Upper lobe of right lung (tissue), 1 donor: ENCODE results near the gene DLG2. TPM values are rescaled to one million over a fixed set of nuclear protein-coding genes. Genes with fewer than 3 reads are reported as not detected.

Experiments
- ATAC-seq: fragments of 200-7000 bp; cut with Tn5 transposase; one replicate; pipeline ENCODE4 v1.9.1; 2020; ENCODE audit warnings: mild to moderate bottlenecking, moderate library complexity
- DNase-seq: peaks from one replicate; pipeline ENCODE4 v3.0.0-alpha.2; 2020
- H3K27ac ChIP-seq: fragments of 200-600 bp; one replicate; pipeline ENCODE4 v1.8.0; 2022
- H3K27me3 ChIP-seq: fragments of 200-600 bp; one replicate; pipeline ENCODE4 v1.8.0; 2022; ENCODE audit warnings: mild to moderate bottlenecking
- H3K36me3 ChIP-seq: fragments of 200-600 bp; one replicate; pipeline ENCODE4 v1.8.0; 2022
- H3K4me1 ChIP-seq: fragments of 200-600 bp; one replicate; pipeline ENCODE4 v1.8.0; 2022
- H3K4me3 ChIP-seq: fragments of 200-600 bp; one replicate; pipeline ENCODE4 v1.8.0; 2022; ENCODE audit warnings: mild to moderate bottlenecking
- H3K9me3 ChIP-seq: fragments of 200-600 bp; one replicate; pipeline ENCODE4 v1.8.0; 2022
- CTCF ChIP-seq: fragments of 200-600 bp; IDR thresholded peaks from one replicate; pipeline ENCODE4 v1.8.0; 2022; ENCODE audit warnings: antibody characterized with exemption
- intact Hi-C: fragments of 100-400 bp; cut with DNase I; formaldehyde crosslinking; loops from one replicate; pipeline ENCODE4 v1.11.0; 2022
- total RNA-seq: library from RNA; stranded (reverse); fragmentation: NEBNext Ultra II Directional; extraction: Animal tissue kit (Norgen Biotek cat#: 25700); gene quantifications from one replicate; pipeline ENCODE4 v1.2.1, GENCODE V29; 2021
- donor health status: DM: no; HTN: yes; CAD: no; lungs with severe emphysema.

The DLG2 gene
- total RNA-seq, 1 donor from 2014 or later = 9.7 TPM

- H3K27me3 ChIP-seq = no peaks in the 10 kb centered on the region
- intact Hi-C loops = no loop called here
- no peak overlapping the region for H3K4me3 ChIP-seq
- no peaks in the 10 kb centered on the region for H3K36me3 ChIP-seq
- H3K9me3 ChIP-seq = no peaks in the 10 kb centered on the region
- no peak for TF ChIP-seq CTCF
- no peak for ATAC-seq
- no peaks in the 10 kb centered on the region for H3K4me1 ChIP-seq
- DNase-seq = no peak
- H3K27ac ChIP-seq = no peak overlapping the region
Observed at GRCh38 chr11:84140386-84141169, 1486.6 kb downstream of the DLG2 start.

- no peak overlapping the region for H3K4me3 ChIP-seq
- no peaks in the 10 kb centered on the region for H3K4me1 ChIP-seq
- no peaks in the 10 kb centered on the region for H3K27me3 ChIP-seq
- DNase-seq (no peak), ATAC-seq (no peak)
- H3K9me3 ChIP-seq = no peaks in the 10 kb centered on the region
- H3K27ac ChIP-seq = no peak overlapping the region
- intact Hi-C loops = no loop called here
- no peaks in the 10 kb centered on the region for H3K36me3 ChIP-seq
- no peak for TF ChIP-seq CTCF
Observed at GRCh38 chr11:84137960-84138359, 1489.2 kb downstream of the DLG2 start.

DNA sequence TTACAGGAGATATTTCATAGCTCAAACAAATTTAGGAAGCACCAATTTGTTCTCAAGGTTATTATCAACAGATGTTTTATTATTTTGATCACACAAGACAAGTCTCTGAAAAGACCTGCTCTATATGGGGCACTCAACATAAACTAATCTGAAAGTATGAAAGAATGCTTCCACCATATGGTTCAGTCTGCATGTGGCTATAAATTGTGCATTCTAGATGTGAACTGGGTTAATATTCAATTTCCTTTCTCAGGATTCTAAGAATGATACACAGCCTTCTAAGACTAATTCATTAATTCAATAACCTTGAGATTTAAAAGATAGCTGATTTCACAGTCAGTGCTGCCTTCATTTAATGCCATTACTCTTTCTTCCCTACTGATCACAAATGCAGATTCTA, 1489.6 kb downstream of the DLG2 start:
- TF ChIP-seq CTCF = no peak
- H3K4me1 ChIP-seq = no peaks in the 10 kb centered on the region
- ATAC-seq = no peak
- no peaks in the 10 kb centered on the region for H3K9me3 ChIP-seq
- H3K27ac ChIP-seq = no peak overlapping the region
- H3K27me3 ChIP-seq = no peaks in the 10 kb centered on the region
- intact Hi-C loops = no loop called here
- no peaks in the 10 kb centered on the region for H3K36me3 ChIP-seq
- no peak for DNase-seq
- H3K4me3 ChIP-seq = no peak overlapping the region

DNA sequence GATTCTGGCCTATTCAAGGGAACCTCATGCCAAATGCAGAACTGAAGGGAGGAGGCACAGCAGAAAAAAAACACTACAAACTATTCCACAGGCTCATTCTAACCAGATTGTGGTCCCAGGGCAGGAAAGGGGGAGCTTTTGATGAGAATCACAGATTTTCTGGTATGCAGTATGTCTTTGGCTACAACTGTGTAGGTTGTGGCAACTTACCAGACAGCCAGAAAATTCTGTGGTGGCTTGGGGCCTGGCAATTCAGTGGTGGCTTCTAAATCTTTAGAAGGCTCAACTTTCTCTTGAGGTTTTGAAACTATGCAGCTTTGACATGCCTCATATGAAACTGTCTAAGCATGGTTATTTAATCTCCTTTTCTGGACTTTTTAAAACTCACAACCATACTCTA, 1490.2 kb downstream of the DLG2 start:
- DNase-seq (no peak), ATAC-seq (no peak)
- no peak for TF ChIP-seq CTCF
- Histone ChIP-seq H3K4me1 (no peaks in the 10 kb centered on the region), H3K27me3 (no peaks in the 10 kb centered on the region), H3K9me3 (no peaks in the 10 kb centered on the region), H3K36me3 (no peaks in the 10 kb centered on the region), H3K4me3 (no peak overlapping the region), H3K27ac (no peak overlapping the region)
- intact Hi-C loops = no loop called here

DNA sequence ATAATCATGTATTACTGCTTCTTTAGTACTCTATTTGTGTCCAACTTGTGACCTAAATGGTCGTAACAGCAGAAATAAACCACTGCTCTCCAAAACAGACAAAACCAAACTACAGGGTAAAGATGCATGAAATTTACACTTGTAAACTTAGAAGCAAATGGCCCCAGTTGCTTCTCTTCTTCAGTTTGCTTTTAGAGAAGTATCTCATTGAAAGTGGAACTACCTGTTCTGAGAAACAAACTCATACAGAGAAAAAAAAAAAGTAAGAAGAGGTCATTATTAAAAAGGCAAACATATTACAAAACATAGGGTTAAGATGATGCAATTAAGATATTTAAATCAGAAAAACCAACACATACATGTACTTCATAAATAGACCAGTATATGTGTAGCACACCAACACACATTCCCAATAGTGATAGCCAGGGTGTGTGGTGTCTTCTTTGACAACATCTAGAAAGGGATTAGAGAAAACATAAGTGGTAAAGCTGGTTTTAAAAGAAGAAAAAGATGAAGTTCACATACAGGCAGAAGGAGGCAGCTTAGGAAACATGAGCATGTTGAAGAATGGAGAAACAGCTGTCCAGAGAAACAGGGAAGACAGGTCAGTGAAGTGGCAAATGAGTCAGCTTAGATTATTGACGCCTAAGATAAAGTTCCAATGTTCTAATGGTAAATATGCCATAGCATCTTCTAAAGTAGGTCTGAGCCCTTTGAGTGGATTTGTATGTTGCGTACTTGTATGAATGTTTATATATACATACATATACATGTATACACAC, 1496.3 kb downstream of the DLG2 start:
- DNase-seq (no peak), ATAC-seq (no peak)
- H3K4me3 ChIP-seq = no peak overlapping the region
- no peaks in the 10 kb centered on the region for H3K36me3 ChIP-seq
- no peaks in the 10 kb centered on the region for H3K4me1 ChIP-seq
- no peak overlapping the region for H3K27ac ChIP-seq
- no peak for TF ChIP-seq CTCF
- intact Hi-C loops = no loop called here
- no peaks in the 10 kb centered on the region for H3K27me3 ChIP-seq
- H3K9me3 ChIP-seq = no peaks in the 10 kb centered on the region
